ENCODE data around the gene LAMB4. TPM values are rescaled to one million over a fixed set of nuclear protein-coding genes. Genes with fewer than 3 reads are reported as not detected.

LAMB4 gene
- total and polyA plus RNA-seq, 2 donors (not counting 1 experiment from before 2014, with no cell fraction given) = not detected

GRCh38 chr7:107981466-107981865 lies 148.7 kb downstream of the LAMB4 start:
- ChIA-PET CTCF (no interaction called here), POLR2A (no interaction called here)
- peaks cover 0 to 3% (median 1%) of the 10 kb centered on the region in 4 experiments for H3K27me3 ChIP-seq (replicated peaks in 1 of 4; ENCODE audit: control extremely low read depth in 1 of 4, control insufficient read depth in 3 of 4, insufficient read depth in 4 of 4, low read length in 3 of 4)
- intact Hi-C loops (cut with micrococcal nuclease) = no loop called here
- no peak overlapping the region for H3K27ac Mint-ChIP-seq
- H3K4me3 Mint-ChIP-seq = no peak overlapping the region
- no peaks in the 10 kb centered on the region for H3K9me3 ChIP-seq (ENCODE audit: control extremely low read depth in 1 of 3, control insufficient read depth in 2 of 3, insufficient read depth in 1 of 3, low read length in 2 of 3)
- H3K4me1 ChIP-seq (ENCODE audit: control insufficient read depth in 2 of 2, insufficient read depth in 2 of 2, low read length in 2 of 2) = no peaks in the 10 kb centered on the region
- H3K9ac ChIP-seq (ENCODE audit: low read length) = no peak overlapping the region
- H3K4me3 ChIP-seq (ENCODE audit: control extremely low read depth in 1 of 5, extremely low read depth in 1 of 5, insufficient read depth in 1 of 5, low read depth in 2 of 5, low read length in 4 of 5) = no peak overlapping the region
- no peaks in the 10 kb centered on the region for H3K79me2 ChIP-seq (ENCODE audit: control insufficient read depth, insufficient read depth, low read length)
- TF ChIP-seq EZH2 (IDR thresholded peaks at IDR 0.05; ENCODE audit: borderline replicate concordance, insufficient read depth, low read depth, low read length, poor library complexity, severe bottlenecking) (no peak), CTCF (IDR thresholded peaks at IDR 0.05) (no peak)
- H3K9me3 Mint-ChIP-seq (ENCODE audit: insufficient read depth) = no peaks in the 10 kb centered on the region
- H4K20me1 ChIP-seq (ENCODE audit: control insufficient read depth, insufficient read depth, low read length, poor library complexity, severe bottlenecking) = no peaks in the 10 kb centered on the region
- 83% methylated on average over 1 of the region's 4 CpGs for WGBS (ENCODE audit: insufficient coverage)
- H3K4me2 ChIP-seq (replicated peaks; ENCODE audit: low read depth, low read length, poor library complexity, severe bottlenecking) = no peak overlapping the region
- H3K36me3 ChIP-seq (replicated peaks in 1 of 2; ENCODE audit: control extremely low read depth in 1 of 2, control insufficient read depth in 1 of 2, extremely low read depth in 1 of 2, insufficient read depth in 2 of 2, low read length in 1 of 2) = no peaks in the 10 kb centered on the region
- DNase-seq = no peak
- H3K27ac ChIP-seq (ENCODE audit: low read length in 2 of 2) = no peak overlapping the region
- H3K4me1 Mint-ChIP-seq = no peaks in the 10 kb centered on the region
- no peak overlapping the region for H2AFZ ChIP-seq (ENCODE audit: insufficient read depth, low read depth, low read length, poor library complexity, severe bottlenecking)
- peaks cover 24% of the 10 kb centered on the region for H3K27me3 Mint-ChIP-seq
- ATAC-seq (ENCODE audit: low read depth) = no peak

- 96% methylated on average over 7 of the region's 8 CpGs for WGBS (ENCODE audit: insufficient coverage)
- ATAC-seq (ENCODE audit: low read depth) (no peak), DNase-seq (no peak)
- Mint-ChIP-seq H3K27me3 (peaks cover 22% of the 10 kb centered on the region), H3K4me3 (no peak overlapping the region), H3K4me1 (no peaks in the 10 kb centered on the region), H3K27ac (no peak overlapping the region), H3K9me3 (ENCODE audit: insufficient read depth) (no peaks in the 10 kb centered on the region)
- Histone ChIP-seq H3K4me2 (replicated peaks; ENCODE audit: low read depth, low read length, poor library complexity, severe bottlenecking) (no peak overlapping the region), H3K4me3 (ENCODE audit: control extremely low read depth in 1 of 5, extremely low read depth in 1 of 5, insufficient read depth in 1 of 5, low read depth in 2 of 5, low read length in 4 of 5) (no peak overlapping the region), H3K9ac (ENCODE audit: low read length) (no peak overlapping the region), H3K27ac (ENCODE audit: low read length in 2 of 2) (no peak overlapping the region), H4K20me1 (ENCODE audit: control insufficient read depth, insufficient read depth, low read length, poor library complexity, severe bottlenecking) (no peaks in the 10 kb centered on the region), H3K36me3 (replicated peaks in 1 of 2; ENCODE audit: control extremely low read depth in 1 of 2, control insufficient read depth in 1 of 2, extremely low read depth in 1 of 2, insufficient read depth in 2 of 2, low read length in 1 of 2) (no peaks in the 10 kb centered on the region), H3K9me3 (ENCODE audit: control extremely low read depth in 1 of 3, control insufficient read depth in 2 of 3, insufficient read depth in 1 of 3, low read length in 2 of 3) (no peaks in the 10 kb centered on the region), H3K79me2 (ENCODE audit: control insufficient read depth, insufficient read depth, low read length) (no peaks in the 10 kb centered on the region), H3K27me3 (replicated peaks in 1 of 4; ENCODE audit: control extremely low read depth in 1 of 4, control insufficient read depth in 3 of 4, insufficient read depth in 4 of 4, low read length in 3 of 4) (peaks cover 0 to 3% (median 1%) of the 10 kb centered on the region in 4 experiments), H3K4me1 (ENCODE audit: control insufficient read depth in 2 of 2, insufficient read depth in 2 of 2, low read length in 2 of 2) (no peaks in the 10 kb centered on the region), H2AFZ (ENCODE audit: insufficient read depth, low read depth, low read length, poor library complexity, severe bottlenecking) (no peak overlapping the region)
- ChIA-PET POLR2A (interaction anchor here (0.7 kb wide), 1 partner anchor 13 kb away, joined by 3 read pairs; no protein-coding TSS in a partner anchor), CTCF (no interaction called here)
- no peak for TF ChIP-seq EZH2 (IDR thresholded peaks at IDR 0.05; ENCODE audit: borderline replicate concordance, insufficient read depth, low read depth, low read length, poor library complexity, severe bottlenecking)
- TF ChIP-seq CTCF (IDR thresholded peaks at IDR 0.05) = no peak
- intact Hi-C loops (cut with micrococcal nuclease) = no loop called here
These were observed 149.4 kb downstream of the LAMB4 start for GRCh38 chr7:107980671-107981190.
